Prostate gland (tissue), 2 donors: Measurements from ENCODE around the gene UBALD1.

Source experiments
- POLR2A ChIP-seq: fragments of 450-650 bp; IDR thresholded peaks from one replicate; pipeline ENCODE4 v1.6.1; 2016; ENCODE audit warnings: antibody characterized with exemption, mild to moderate bottlenecking
- POLR2AphosphoS5 ChIP-seq: sonication (generic); formaldehyde crosslinking; IDR thresholded peaks from one replicate; pipeline ENCODE4 v1.6.1; 2017; ENCODE audit warnings: antibody characterized with exemption
- TF ChIP-seq, protein P1 (sequence below), 4 experiments: fragments of 200-600 bp in 2 of 4; fragments of 450-650 bp in 2 of 4; sonication (generic) in 2 of 4; IDR thresholded peaks; 1 replicate in 3 of 4; 2 replicates in 1 of 4; pipeline ENCODE4 v1.5.1; 2016 to 2019; ENCODE audit warnings: antibody characterized with exemption in 4 of 4, mild to moderate bottlenecking in 2 of 4, moderate library complexity in 2 of 4

DNA sequence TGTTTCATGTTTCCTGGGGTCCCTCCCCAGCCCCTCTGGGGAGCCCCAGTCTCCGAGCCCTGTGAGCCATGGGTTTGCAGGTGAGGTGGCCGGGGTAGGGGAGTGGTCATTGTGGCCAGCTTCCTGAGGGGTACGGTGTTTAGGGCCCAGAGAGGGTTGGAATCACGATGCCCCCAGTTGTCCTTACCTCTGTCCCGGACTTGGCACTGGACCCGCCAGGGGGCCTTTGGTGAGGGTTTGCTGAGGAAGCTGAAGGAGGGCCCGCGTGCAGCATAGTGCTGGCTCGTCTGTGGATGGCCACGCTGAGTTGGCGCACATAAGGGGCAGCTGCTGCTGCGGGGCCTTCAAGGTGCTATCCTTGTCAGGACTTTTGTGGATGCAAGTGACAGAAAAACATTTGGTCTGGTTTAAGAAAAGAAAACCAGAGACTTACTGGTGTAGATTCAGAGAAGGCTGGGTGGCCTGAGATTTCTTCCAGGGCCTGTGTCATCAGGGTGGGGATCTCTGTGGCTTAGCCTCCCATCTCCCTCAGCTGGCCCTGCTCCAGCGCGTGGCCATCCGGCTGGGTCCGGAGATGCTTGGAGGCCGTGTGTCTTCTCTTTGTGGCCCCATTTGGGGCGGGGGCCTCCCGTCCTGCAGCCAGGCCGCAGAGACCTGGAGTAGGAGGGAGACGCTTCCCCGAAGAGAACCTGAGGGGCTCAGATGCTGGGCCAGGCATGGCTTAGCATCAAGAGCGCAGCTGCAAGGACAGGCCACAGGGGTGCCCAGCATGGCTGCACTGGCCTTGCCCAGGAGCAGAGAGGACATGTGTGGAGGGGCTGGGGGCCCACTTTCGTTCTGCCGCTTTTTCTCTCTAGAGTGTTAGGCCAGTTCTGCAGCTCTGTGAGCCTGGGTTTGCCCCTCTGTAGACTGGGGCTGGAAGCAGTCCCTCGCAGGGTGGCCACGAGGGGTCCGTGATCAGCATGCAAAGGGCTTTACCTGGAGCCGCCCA, 45.0 kb upstream of the UBALD1 start:
- TF ChIP-seq, protein P1, sequence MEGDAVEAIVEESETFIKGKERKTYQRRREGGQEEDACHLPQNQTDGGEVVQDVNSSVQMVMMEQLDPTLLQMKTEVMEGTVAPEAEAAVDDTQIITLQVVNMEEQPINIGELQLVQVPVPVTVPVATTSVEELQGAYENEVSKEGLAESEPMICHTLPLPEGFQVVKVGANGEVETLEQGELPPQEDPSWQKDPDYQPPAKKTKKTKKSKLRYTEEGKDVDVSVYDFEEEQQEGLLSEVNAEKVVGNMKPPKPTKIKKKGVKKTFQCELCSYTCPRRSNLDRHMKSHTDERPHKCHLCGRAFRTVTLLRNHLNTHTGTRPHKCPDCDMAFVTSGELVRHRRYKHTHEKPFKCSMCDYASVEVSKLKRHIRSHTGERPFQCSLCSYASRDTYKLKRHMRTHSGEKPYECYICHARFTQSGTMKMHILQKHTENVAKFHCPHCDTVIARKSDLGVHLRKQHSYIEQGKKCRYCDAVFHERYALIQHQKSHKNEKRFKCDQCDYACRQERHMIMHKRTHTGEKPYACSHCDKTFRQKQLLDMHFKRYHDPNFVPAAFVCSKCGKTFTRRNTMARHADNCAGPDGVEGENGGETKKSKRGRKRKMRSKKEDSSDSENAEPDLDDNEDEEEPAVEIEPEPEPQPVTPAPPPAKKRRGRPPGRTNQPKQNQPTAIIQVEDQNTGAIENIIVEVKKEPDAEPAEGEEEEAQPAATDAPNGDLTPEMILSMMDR (IDR thresholded peaks at IDR 0.05), result no peak
- TF ChIP-seq POLR2A (no peak), POLR2AphosphoS5 (no peak)
